Ishikawa (cell line): Measurements from ENCODE around the gene PLA2G4D.

Source experiments
- CEBPB ChIP-seq: IDR thresholded peaks from 2 replicates; pipeline ENCODE4 v1.6.1; 2012
- CREB1 ChIP-seq: IDR thresholded peaks from 2 replicates; pipeline ENCODE4 v1.6.1; 2012; ENCODE audit warnings: low read depth
- EP300 ChIP-seq: IDR thresholded peaks from 2 replicates; pipeline ENCODE4 v1.6.1; 2012; ENCODE audit warnings: borderline replicate concordance
- FOXM1 ChIP-seq: IDR thresholded peaks from 2 replicates; pipeline ENCODE4 v1.6.1; 2012; ENCODE audit warnings: low read depth, borderline replicate concordance
- MAX ChIP-seq: IDR thresholded peaks from 2 replicates; pipeline ENCODE4 v1.6.1; 2012
- RAD21 ChIP-seq: IDR thresholded peaks from 2 replicates; pipeline ENCODE4 v1.6.1; 2012; ENCODE audit warnings: low read depth
- REST ChIP-seq: IDR thresholded peaks from 2 replicates; pipeline ENCODE4 v1.6.1; 2012; ENCODE audit warnings: low read depth, mild to moderate bottlenecking
- TAF1 ChIP-seq: IDR thresholded peaks from 2 replicates; pipeline ENCODE4 v1.6.1; 2012; ENCODE audit warnings: low read depth, mild to moderate bottlenecking
- TCF12 ChIP-seq: IDR thresholded peaks from 2 replicates; pipeline ENCODE4 v1.6.1; 2012; ENCODE audit warnings: low read depth
- TEAD4 ChIP-seq: IDR thresholded peaks from 2 replicates; pipeline ENCODE4 v1.6.1; 2012
- USF1 ChIP-seq: IDR thresholded peaks from 2 replicates; pipeline ENCODE4 v1.6.1; 2012
- YY1 ChIP-seq: IDR thresholded peaks from 2 replicates; pipeline ENCODE4 v1.6.1; 2012; ENCODE audit warnings: low read depth

GRCh38 chr15:42048080-42048820 is 46.1 kb downstream of the PLA2G4D start:
- no peak for TF ChIP-seq TAF1
- TF ChIP-seq EP300: no peak
- no peak for TF ChIP-seq YY1
- TF ChIP-seq USF1: no peak
- TF ChIP-seq RAD21: no peak
- no peak for TF ChIP-seq MAX
- no peak for TF ChIP-seq REST
- TF ChIP-seq CREB1: no peak
- TF ChIP-seq FOXM1: no peak
- TF ChIP-seq CEBPB: no peak
- TF ChIP-seq TCF12: no peak
- no peak for TF ChIP-seq TEAD4
